ENCODE measurements around the gene HYAL2. TPM values are rescaled to one million over a fixed set of nuclear protein-coding genes. Genes with fewer than 3 reads are reported as not detected.

HYAL2 gene
- total and polyA plus RNA-seq, 10 of the 15 experiments (the other 5 are each of a cell fraction or from before 2014, with no cell fraction given): 0.06 to 21.8 (median 12.7) TPM

DNA sequence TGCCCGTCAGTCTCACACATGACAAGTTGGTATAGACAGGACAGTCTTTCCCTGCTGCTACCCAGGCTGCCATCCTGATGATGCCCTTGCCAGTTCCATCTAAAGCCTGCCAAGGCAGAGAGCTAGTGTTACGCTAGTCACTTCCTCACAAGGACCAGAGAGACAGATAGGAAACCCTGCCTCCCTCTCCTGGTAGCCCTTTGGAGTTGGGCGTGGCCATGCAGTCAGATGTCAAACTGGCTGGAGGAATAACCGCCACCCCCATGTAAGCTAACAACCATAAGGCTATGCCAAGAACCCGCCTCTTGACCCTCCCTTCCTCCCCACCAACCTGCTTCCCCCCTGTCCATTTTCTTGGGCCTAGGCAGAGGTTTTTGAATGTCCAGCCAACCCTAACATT, 34.0 kb upstream of the HYAL2 start (continued):
- TF ChIP-seq, protein P1, sequence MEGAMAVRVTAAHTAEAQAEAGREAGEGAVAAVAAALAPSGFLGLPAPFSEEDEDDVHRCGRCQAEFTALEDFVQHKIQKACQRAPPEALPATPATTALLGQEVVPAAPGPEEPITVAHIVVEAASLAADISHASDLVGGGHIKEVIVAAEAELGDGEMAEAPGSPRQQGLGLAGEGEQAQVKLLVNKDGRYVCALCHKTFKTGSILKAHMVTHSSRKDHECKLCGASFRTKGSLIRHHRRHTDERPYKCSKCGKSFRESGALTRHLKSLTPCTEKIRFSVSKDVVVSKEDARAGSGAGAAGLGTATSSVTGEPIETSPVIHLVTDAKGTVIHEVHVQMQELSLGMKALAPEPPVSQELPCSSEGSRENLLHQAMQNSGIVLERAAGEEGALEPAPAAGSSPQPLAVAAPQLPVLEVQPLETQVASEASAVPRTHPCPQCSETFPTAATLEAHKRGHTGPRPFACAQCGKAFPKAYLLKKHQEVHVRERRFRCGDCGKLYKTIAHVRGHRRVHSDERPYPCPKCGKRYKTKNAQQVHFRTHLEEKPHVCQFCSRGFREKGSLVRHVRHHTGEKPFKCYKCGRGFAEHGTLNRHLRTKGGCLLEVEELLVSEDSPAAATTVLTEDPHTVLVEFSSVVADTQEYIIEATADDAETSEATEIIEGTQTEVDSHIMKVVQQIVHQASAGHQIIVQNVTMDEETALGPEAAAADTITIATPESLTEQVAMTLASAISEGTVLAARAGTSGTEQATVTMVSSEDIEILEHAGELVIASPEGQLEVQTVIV (IDR thresholded peaks at IDR 0.05; ENCODE audit: borderline replicate concordance, partially characterized antibody): no peak

DNA sequence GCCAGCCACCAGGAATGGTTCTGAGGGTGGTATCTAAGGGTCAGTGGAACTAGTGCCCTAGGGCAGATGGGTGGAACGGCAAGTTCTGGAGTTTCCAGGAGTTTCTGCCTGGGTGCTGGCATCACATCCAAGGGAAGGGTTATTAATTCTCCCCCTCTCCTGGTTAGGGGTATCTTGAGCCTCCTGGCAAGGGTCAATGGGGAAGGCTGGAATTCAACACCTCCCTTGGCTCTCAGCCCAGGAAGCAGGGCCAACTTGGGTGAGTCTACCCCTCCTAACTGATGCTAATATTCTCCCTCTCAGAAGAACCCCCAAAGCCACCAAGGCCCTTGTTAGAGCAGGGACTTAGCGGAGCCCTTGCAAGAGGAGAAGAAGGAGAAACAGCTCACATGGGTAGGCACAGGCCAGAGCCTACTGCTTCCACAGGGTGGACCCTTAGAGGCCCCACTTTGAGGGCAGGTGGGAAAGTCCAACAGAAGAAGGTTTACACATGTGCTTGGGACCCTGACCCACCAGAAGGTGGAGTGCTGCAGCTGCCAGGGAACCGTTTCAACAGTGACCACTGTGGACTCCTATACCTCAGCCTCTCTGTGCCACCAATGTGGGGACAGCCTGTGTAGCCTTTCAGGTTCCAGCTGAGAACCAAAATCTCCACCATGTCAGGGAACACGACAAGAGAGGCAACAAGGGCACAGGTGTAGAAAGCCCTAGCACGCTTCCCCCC, 33.4 kb upstream of the HYAL2 start:
- intact Hi-C loops (cut with micrococcal nuclease; ENCODE audit: unreplicated experiment): no loop called here
- H3K9ac ChIP-seq (ENCODE audit: control insufficient read depth, insufficient read depth, low read length): peak overlapping the region; percentile 44; the same call in 1 of the 2 replicates
- TF ChIP-seq ZNF384 (IDR thresholded peaks at IDR 0.05; ENCODE audit: borderline replicate concordance, low read depth, low read length) (no peak), NR2F1 (conservative IDR thresholded peaks at IDR 0.05) (no peak), STAT3 (IDR thresholded peaks at IDR 0.05; ENCODE audit: low read depth, low read length) (no peak), TCF12 (IDR thresholded peaks at IDR 0.05; ENCODE audit: low read depth, low read length) (no peak), ATF7 (IDR thresholded peaks at IDR 0.05; ENCODE audit: low read depth) (no peak), CBX3 (IDR thresholded peaks at IDR 0.05; ENCODE audit: borderline replicate concordance, low read depth) (no peak), SMAD1 (IDR thresholded peaks at IDR 0.05; ENCODE audit: low read depth, partially characterized antibody) (no peak), YBX1 (IDR thresholded peaks at IDR 0.05) (no peak), MTA3 (IDR thresholded peaks at IDR 0.05; ENCODE audit: borderline replicate concordance, low read length) (no peak)
- TF ChIP-seq, protein P2, sequence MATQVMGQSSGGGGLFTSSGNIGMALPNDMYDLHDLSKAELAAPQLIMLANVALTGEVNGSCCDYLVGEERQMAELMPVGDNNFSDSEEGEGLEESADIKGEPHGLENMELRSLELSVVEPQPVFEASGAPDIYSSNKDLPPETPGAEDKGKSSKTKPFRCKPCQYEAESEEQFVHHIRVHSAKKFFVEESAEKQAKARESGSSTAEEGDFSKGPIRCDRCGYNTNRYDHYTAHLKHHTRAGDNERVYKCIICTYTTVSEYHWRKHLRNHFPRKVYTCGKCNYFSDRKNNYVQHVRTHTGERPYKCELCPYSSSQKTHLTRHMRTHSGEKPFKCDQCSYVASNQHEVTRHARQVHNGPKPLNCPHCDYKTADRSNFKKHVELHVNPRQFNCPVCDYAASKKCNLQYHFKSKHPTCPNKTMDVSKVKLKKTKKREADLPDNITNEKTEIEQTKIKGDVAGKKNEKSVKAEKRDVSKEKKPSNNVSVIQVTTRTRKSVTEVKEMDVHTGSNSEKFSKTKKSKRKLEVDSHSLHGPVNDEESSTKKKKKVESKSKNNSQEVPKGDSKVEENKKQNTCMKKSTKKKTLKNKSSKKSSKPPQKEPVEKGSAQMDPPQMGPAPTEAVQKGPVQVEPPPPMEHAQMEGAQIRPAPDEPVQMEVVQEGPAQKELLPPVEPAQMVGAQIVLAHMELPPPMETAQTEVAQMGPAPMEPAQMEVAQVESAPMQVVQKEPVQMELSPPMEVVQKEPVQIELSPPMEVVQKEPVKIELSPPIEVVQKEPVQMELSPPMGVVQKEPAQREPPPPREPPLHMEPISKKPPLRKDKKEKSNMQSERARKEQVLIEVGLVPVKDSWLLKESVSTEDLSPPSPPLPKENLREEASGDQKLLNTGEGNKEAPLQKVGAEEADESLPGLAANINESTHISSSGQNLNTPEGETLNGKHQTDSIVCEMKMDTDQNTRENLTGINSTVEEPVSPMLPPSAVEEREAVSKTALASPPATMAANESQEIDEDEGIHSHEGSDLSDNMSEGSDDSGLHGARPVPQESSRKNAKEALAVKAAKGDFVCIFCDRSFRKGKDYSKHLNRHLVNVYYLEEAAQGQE (IDR thresholded peaks at IDR 0.05; ENCODE audit: low read depth, low read length): no peak
- TF ChIP-seq, protein P3, sequence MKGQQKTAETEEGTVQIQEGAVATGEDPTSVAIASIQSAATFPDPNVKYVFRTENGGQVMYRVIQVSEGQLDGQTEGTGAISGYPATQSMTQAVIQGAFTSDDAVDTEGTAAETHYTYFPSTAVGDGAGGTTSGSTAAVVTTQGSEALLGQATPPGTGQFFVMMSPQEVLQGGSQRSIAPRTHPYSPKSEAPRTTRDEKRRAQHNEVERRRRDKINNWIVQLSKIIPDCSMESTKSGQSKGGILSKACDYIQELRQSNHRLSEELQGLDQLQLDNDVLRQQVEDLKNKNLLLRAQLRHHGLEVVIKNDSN (IDR thresholded peaks at IDR 0.05; ENCODE audit: borderline replicate concordance, extremely low read length, insufficient read depth, low read depth, low read length): no peak

More for the DNA sequence above, 33.4 kb upstream of the HYAL2 start:
- no TSS peak for BruUV-seq (replicated peaks)
- in situ Hi-C loops (cut with MboI): loop anchor here (10.0 kb wide), 1 partner anchor 1029 kb away; the partner anchor contains the start of gene MANF
- Histone ChIP-seq H3K4me2 (ENCODE audit: control insufficient read depth, insufficient read depth) (peak overlapping the region; percentile 97), H4K20me1 (ENCODE audit: control insufficient read depth, insufficient read depth) (peaks cover 2% of the 10 kb centered on the region; the same call in 1 of the 2 replicates), H2AFZ (ENCODE audit: control insufficient read depth, low read depth, low read length) (no peak overlapping the region), H3K9me3 (replicated peaks; ENCODE audit: control insufficient read depth, insufficient read depth, low read length) (no peaks in the 10 kb centered on the region), H3K27ac (ENCODE audit: control insufficient read depth, insufficient read depth) (no peak overlapping the region), H3K36me3 (ENCODE audit: control insufficient read depth in 2 of 2, insufficient read depth in 2 of 2, low read length in 1 of 2) (peaks cover 8 to 26% of the 10 kb centered on the region in 2 experiments; a peak in 2 of 4 replicates), H3K79me2 (ENCODE audit: control insufficient read depth, insufficient read depth, low read length) (peaks cover 41% of the 10 kb centered on the region), H3K4me1 (ENCODE audit: control insufficient read depth, insufficient read depth, low read length) (peaks cover 23% of the 10 kb centered on the region), H3K4me3 (no peak overlapping the region; the same call in 1 of the 2 replicates), H3K27me3 (replicated peaks in 1 of 2; ENCODE audit: control insufficient read depth in 2 of 2, insufficient read depth in 2 of 2, low read length in 1 of 2) (no peaks in the 10 kb centered on the region)
- ChIA-PET RAD21 (ENCODE audit: unreplicated experiment) (interaction anchor here (1.9 kb wide), 1 partner anchor 19 kb away, joined by 6 read pairs; no protein-coding TSS in a partner anchor), POLR2A (interaction anchor here (2.5 kb wide), 1 partner anchor 19 kb away, joined by 8 read pairs; no protein-coding TSS in a partner anchor), CTCF (interaction anchor here (0.5 to 2.9 kb wide), 3 partner anchors 8 to 1109 kb away, joined by 3 to 22 read pairs (median 4); partner anchors contain the start of gene HEMK1), SMC1A (ENCODE audit: uncharacterized antibody, unreplicated experiment) (interaction anchor here (1.7 kb wide), 1 partner anchor 8 kb away, joined by 8 read pairs; no protein-coding TSS in a partner anchor)
- DNase-seq (ENCODE audit: low read depth, low spot score) (no peak), FAIRE-seq (no peak), ATAC-seq (no peak)
- WGBS (ENCODE audit: insufficient coverage, insufficient replicate concordance, low lambda C conversion rate, missing lambda C conversion rate): 81% methylated on average over 5 of the region's 5 CpGs
